Dendritic cell treated with granulocyte-macrophage colony-stimulating factor and Interleukin-4, amounts not matched to agents 40 ng/mL and 50 ng/mL, for 4 days (primary cell): ENCODE measurements around the gene MOG.
A peak's percentile ranks its signal among the peaks of the same experiment; 100 is the strongest.
"Not testable (repeated sequence)": the region's sequence is repeated elsewhere in the genome, so short reads cannot be mapped to it uniquely, and the experiment has no call there.

ENCODE experiments used
- H3K27ac Mint-ChIP-seq: one replicate; pipeline ENCODE4 v1.8.0; 2022; ENCODE audit warnings: mild to moderate bottlenecking, mixed read lengths
- H3K27me3 Mint-ChIP-seq: one replicate; pipeline ENCODE4 v1.8.0; 2022; ENCODE audit warnings: mild to moderate bottlenecking, mixed read lengths
- H3K36me3 Mint-ChIP-seq: one replicate; pipeline ENCODE4 v1.8.0; 2022; ENCODE audit warnings: low read depth, mixed read lengths
- H3K4me1 Mint-ChIP-seq: one replicate; pipeline ENCODE4 v1.8.0; 2022; ENCODE audit warnings: low read depth, mixed read lengths
- H3K4me3 Mint-ChIP-seq: one replicate; pipeline ENCODE4 v1.8.0; 2022; ENCODE audit warnings: mild to moderate bottlenecking, moderate library complexity, mixed read lengths
- H3K9me3 Mint-ChIP-seq: one replicate; pipeline ENCODE4 v1.8.0; 2022; ENCODE audit warnings: mixed read lengths
- intact Hi-C: fragments of 100-400 bp; cut with micrococcal nuclease; formaldehyde crosslinking; loops from one replicate; pipeline ENCODE4 v1.15.0; 2022

MOG gene

GRCh38 chr6:29653452-29654038 is 3.3 kb upstream of the MOG start:
- Mint-ChIP-seq H3K9me3 (no peaks in the 10 kb centered on the region), H3K4me3 (no peak overlapping the region), H3K27ac (no peak overlapping the region), H3K36me3 (no peaks in the 10 kb centered on the region), H3K4me1 (peaks cover 13% of the 10 kb centered on the region), H3K27me3 (peaks cover 15% of the 10 kb centered on the region)
- intact Hi-C loops = no loop called here

DNA sequence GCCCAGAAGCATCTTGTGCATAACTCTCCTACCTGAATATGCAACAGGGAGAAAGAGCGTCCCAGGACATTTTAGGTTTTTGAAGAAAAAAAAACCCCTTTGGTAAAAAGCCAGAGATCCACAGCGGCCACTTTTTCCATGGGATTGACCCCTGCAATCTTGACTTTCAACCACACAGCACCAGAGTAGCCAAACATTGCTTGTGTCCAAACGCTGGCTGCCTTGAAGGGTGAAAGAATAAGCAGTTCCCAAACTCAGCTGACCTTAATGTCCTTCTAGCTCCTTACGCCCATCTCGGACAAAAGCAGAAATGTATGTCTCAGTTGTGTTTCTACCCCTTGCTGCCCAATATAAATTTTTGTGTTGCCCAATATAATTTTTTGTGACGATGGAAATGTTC is 1.2 kb upstream of the MOG start:
- H3K27me3 Mint-ChIP-seq = peaks cover 16% of the 10 kb centered on the region
- no peak overlapping the region for H3K4me3 Mint-ChIP-seq
- intact Hi-C loops = no loop called here
- peaks cover 13% of the 10 kb centered on the region for H3K4me1 Mint-ChIP-seq
- no peaks in the 10 kb centered on the region for H3K36me3 Mint-ChIP-seq
- no peak overlapping the region for H3K27ac Mint-ChIP-seq
- H3K9me3 Mint-ChIP-seq = no peaks in the 10 kb centered on the region

- Mint-ChIP-seq H3K36me3 (no peaks in the 10 kb centered on the region), H3K27me3 (peaks cover 20% of the 10 kb centered on the region), H3K4me1 (peaks cover 13% of the 10 kb centered on the region), H3K27ac (no peak overlapping the region), H3K4me3 (no peak overlapping the region), H3K9me3 (no peaks in the 10 kb centered on the region)
- intact Hi-C loops = no loop called here
Observed at GRCh38 chr6:29656157-29656556, 735 bp upstream of the MOG start.

DNA sequence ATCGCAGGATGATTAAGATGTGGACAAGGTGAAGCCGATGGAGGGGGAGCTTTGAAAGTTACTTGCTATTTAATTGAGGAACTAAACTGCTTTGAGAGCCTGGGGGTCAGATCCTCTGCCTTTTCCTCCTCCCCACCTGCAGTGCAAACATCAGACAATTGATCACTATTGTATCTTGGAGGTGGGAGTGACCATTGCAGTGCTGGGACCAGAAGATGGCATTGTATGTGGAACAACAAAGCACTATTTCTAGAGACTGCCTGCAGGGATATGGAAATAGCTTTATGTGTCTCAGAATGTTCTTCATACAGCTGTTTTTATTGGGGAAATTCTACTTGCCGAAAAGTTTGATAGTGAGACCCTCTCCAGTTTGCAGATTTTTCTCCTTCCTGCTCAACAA is 4.2 kb downstream of the MOG start:
- Mint-ChIP-seq H3K36me3 (no peaks in the 10 kb centered on the region), H3K4me3 (no peak overlapping the region), H3K9me3 (no peaks in the 10 kb centered on the region), H3K27me3 (peaks cover 25% of the 10 kb centered on the region), H3K27ac (peak overlapping the region; percentile 13), H3K4me1 (peaks cover 17% of the 10 kb centered on the region)
- intact Hi-C loops = no loop called here

DNA sequence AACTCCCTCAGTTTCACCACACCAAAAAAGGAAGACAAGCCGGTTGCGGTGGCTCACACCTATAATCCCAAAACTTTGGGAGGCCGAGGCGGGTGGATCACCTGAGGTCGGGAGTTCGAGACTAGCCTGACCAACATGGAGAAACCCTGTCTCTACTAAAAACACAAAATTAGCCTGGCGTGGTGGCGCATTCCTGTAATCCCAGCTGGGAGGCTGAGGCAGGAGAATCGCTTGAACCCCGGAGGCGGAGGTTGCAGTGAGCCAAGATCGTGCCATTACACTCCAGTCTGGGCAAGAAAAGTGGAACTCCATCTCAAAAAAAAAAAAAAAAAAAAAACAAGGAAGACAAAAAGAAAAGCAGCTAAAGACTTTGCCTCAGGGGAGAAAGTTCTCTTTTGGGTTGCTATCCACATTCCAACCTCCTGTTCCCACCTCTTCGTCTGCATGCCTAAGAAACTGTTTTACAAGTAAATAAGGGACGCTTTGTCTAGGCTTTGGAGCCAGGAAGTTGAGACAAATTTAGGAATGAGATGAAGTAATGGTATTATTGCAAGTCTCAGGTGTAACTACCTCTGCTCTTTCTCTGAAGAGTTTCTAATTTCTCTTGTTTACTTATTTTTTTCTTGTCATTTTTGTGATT is 4.7 kb downstream of the MOG start:
- H3K9me3 Mint-ChIP-seq, H3K4me3 Mint-ChIP-seq, H3K36me3 Mint-ChIP-seq, intact Hi-C loops: not testable (repeated sequence)
- peak overlapping the region; percentile 13 for H3K27ac Mint-ChIP-seq
- H3K4me1 Mint-ChIP-seq = peaks cover 17% of the 10 kb centered on the region
- H3K27me3 Mint-ChIP-seq = peaks cover 24% of the 10 kb centered on the region

DNA sequence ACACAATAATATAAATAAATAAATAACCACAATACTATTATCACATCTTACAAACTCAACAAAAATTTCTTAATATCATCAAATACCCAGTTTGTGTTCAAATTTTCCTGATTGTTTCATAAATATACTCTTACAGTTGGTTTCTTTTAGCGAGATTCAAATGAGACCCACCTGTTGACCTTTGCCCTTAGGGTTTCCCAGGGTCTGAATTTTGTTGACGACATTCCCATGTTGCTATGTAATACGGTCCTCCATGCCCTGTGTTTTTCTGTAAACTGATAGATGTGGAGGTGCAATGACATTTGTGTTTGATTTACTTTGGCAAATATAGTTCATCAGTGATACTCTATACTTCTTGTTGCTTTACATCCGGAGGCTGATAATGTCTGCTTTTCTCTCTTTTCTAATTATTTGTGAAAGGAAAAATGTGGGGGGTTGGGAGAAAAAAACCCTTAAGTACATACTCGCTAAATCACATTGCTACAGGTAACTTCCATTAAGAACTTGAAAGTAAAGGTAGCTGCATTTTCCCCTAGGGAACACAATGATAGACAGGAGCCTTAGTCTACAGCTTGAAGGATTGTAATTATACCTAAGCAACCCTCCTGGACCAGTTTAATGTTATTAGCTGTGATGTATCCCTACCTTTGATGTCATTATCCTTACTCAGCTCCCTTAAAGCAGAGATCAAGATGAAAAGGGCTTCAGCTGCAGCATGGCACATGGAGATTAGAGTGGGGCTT is 6.6 kb downstream of the MOG start:
- peaks cover 18% of the 10 kb centered on the region for H3K4me1 Mint-ChIP-seq
- no peaks in the 10 kb centered on the region for H3K9me3 Mint-ChIP-seq
- no peak overlapping the region for H3K4me3 Mint-ChIP-seq
- no peaks in the 10 kb centered on the region for H3K36me3 Mint-ChIP-seq
- intact Hi-C loops = no loop called here
- H3K27me3 Mint-ChIP-seq = peaks cover 26% of the 10 kb centered on the region
- H3K27ac Mint-ChIP-seq = no peak overlapping the region

DNA sequence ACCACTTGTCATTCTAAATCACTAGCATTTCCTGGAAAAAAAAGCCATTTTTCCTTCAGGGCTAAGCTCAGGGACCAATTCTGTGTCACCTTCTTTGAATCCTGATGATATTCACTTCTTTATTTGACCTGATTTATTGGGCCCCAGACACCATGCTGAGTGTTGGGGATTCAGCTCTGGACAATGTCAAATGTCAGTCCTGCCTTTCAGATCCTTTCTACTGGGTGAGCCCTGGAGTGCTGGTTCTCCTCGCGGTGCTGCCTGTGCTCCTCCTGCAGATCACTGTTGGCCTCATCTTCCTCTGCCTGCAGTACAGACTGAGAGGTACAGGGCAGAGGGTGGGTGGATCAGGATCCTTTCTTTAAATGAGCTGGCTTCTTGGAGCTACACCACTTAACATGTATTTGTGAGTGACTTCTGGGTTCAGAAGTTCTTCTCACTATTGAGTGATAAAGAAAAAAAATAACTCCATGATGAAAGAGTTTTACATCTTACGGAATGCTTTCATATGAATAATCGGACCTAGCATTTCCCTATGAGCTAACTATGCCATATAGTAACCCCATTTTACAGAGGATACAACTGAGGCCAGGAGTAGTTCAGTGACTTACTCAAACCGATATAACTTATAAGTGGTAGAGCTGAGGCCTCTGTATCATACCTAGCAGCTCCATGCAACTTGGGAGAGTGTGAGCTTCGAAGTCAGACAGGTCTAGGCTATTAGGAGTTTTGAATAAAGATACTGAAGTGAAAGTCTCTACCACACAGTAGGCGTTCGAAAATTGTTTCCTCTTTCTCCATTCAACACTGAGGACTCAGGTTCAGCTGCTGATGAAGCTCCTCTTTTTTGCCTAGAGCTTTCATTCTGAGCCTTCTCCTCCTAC is 9.3 kb downstream of the MOG start:
- H3K27me3 Mint-ChIP-seq = peaks cover 24% of the 10 kb centered on the region
- peaks cover 18% of the 10 kb centered on the region for H3K4me1 Mint-ChIP-seq
- H3K36me3 Mint-ChIP-seq = peaks cover 2% of the 10 kb centered on the region
- H3K9me3 Mint-ChIP-seq = no peaks in the 10 kb centered on the region
- intact Hi-C loops = no loop called here
- H3K27ac Mint-ChIP-seq = no peak overlapping the region
- H3K4me3 Mint-ChIP-seq = no peak overlapping the region

DNA sequence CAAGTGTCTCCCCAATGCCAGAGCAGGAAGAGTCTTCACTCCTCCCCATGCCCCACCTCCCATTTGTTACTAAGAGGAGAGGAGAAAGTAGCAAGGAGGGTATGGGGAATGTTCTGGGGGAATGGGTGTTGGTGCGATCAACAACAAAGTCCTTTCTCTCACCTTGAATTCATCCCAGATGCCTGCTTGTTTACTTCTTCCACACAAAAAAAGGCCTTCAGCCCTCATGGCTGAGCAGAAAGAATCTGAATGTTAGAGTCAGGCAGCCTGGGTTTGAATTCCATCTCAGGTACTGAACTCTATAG is 9.9 kb downstream of the MOG start:
- intact Hi-C loops = no loop called here
- peaks cover 19% of the 10 kb centered on the region for H3K27me3 Mint-ChIP-seq

GRCh38 chr6:29667158-29667557 is 10.3 kb downstream of the MOG start:
- no peaks in the 10 kb centered on the region for H3K9me3 Mint-ChIP-seq
- H3K4me1 Mint-ChIP-seq = peaks cover 18% of the 10 kb centered on the region
- H3K36me3 Mint-ChIP-seq = peaks cover 9% of the 10 kb centered on the region
- intact Hi-C loops = no loop called here
- peaks cover 17% of the 10 kb centered on the region for H3K27me3 Mint-ChIP-seq
- H3K4me3 Mint-ChIP-seq = no peak overlapping the region
- no peak overlapping the region for H3K27ac Mint-ChIP-seq

More for the DNA sequence above, 9.9 kb downstream of the MOG start:
- Mint-ChIP-seq H3K4me1 (peaks cover 18% of the 10 kb centered on the region), H3K27ac (no peak overlapping the region), H3K9me3 (no peaks in the 10 kb centered on the region), H3K36me3 (peaks cover 6% of the 10 kb centered on the region), H3K4me3 (no peak overlapping the region)

- H3K27ac Mint-ChIP-seq = no peak overlapping the region
- peaks cover 9% of the 10 kb centered on the region for H3K27me3 Mint-ChIP-seq
- intact Hi-C loops = no loop called here
- peaks cover 21% of the 10 kb centered on the region for H3K4me1 Mint-ChIP-seq
- H3K9me3 Mint-ChIP-seq = no peaks in the 10 kb centered on the region
- H3K4me3 Mint-ChIP-seq = no peak overlapping the region
- peaks cover 46% of the 10 kb centered on the region for H3K36me3 Mint-ChIP-seq
Observed at GRCh38 chr6:29671026-29671425, 14.1 kb downstream of the MOG start.

DNA sequence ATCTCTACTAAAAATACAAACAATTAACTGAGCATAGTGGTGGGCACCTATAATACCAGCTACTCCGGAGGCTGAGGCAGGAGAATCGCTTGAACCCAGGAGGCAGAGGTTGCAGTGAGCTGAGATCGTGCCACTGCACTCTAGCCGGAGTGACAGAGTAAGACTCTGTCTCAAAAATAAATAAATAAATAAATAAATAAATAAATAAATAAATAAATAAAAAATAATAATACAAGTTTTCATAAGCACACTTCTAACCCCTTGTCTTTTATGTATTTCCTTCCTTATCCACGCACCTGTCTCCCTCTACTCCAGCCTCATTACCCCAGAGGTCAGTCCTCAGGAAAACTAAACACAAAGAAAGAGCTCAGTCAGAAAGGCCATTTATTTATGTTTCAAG is 15.2 kb downstream of the MOG start:
- peaks cover 49% of the 10 kb centered on the region for H3K36me3 Mint-ChIP-seq

DNA sequence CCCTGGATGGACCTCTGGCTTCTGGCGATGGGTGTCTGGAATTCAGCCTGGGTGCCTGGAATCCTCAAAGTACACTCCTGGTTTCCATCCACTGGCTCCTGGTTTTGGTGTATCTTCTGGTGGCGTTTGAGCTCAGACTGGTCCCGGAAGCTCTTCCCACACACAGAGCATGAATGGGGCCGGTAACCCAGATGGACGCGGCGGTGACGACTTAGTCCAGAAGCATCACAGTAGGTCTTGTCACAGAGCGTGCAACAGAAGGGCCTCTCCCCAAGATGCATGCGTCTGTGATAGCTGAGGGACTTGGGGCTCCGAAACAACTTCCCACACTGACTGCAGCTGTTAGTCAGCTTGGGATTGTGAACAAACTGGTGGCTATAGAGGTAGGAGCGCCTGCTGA is 16.3 kb downstream of the MOG start:
- Mint-ChIP-seq H3K27ac (no peak overlapping the region), H3K36me3 (peaks cover 49% of the 10 kb centered on the region), H3K27me3 (peaks cover 3% of the 10 kb centered on the region), H3K4me3 (no peak overlapping the region), H3K9me3 (no peaks in the 10 kb centered on the region), H3K4me1 (peaks cover 16% of the 10 kb centered on the region)
- intact Hi-C loops = no loop called here

More for the DNA sequence above, 15.2 kb downstream of the MOG start:
- H3K27me3 Mint-ChIP-seq, H3K4me3 Mint-ChIP-seq, H3K27ac Mint-ChIP-seq, intact Hi-C loops, H3K9me3 Mint-ChIP-seq: not testable (repeated sequence)
- peaks cover 17% of the 10 kb centered on the region for H3K4me1 Mint-ChIP-seq

GRCh38 chr6:29674008-29674407 is 17.1 kb downstream of the MOG start:
- H3K27ac Mint-ChIP-seq = no peak overlapping the region
- peaks cover 3% of the 10 kb centered on the region for H3K27me3 Mint-ChIP-seq
- no peaks in the 10 kb centered on the region for H3K9me3 Mint-ChIP-seq
- H3K36me3 Mint-ChIP-seq = peaks cover 49% of the 10 kb centered on the region
- intact Hi-C loops = no loop called here
- H3K4me3 Mint-ChIP-seq = no peak overlapping the region
- H3K4me1 Mint-ChIP-seq = peaks cover 18% of the 10 kb centered on the region

DNA sequence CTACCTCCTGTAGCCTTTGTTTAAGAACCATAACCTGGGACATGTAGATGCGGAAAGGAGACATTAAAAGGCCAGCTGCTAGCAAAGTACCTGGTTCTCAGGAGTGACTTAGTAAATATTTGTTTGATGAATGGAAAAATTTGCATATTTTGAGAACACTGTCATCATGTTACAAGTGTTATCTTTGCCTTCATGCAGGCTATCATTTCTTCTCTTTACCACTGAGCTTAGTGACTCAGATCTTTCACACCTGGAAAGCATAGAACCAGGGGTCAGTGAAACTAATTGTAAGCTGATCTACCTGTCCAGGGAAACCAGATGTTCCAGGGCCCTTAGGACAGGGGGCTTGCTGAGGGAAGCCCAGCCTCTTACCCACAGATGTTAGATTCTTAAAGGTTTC is 18.7 kb downstream of the MOG start:
- Mint-ChIP-seq H3K27me3 (peaks cover 12% of the 10 kb centered on the region), H3K4me3 (no peak overlapping the region), H3K27ac (no peak overlapping the region), H3K4me1 (peaks cover 34% of the 10 kb centered on the region), H3K36me3 (peaks cover 51% of the 10 kb centered on the region), H3K9me3 (no peaks in the 10 kb centered on the region)
- intact Hi-C loops = no loop called here
